HepG2 (cell line): ENCODE measurements around the gene TMEM223. TPM values are rescaled to one million over a fixed set of nuclear protein-coding genes. Genes with fewer than 3 reads are reported as not detected.

ENCODE experiments used
- ARID5B ChIP-seq: IDR thresholded peaks from 2 replicates; pipeline ENCODE4 v1.4.0; 2020; ENCODE audit warnings: mild to moderate bottlenecking, missing genetic modification reagents
- ARNT2 ChIP-seq: sonication (generic); formaldehyde crosslinking; IDR thresholded peaks from 2 replicates; pipeline ENCODE4 v1.8.0; 2022; ENCODE audit warnings: mild to moderate bottlenecking, low read depth, missing genetic modification reagents, moderate library complexity
- BHLHE40 ChIP-seq: IDR thresholded peaks from 2 replicates; pipeline ENCODE4 v1.6.1; 2011; ENCODE audit warnings: low read length, improper control_type of control experiment
- HDAC1 ChIP-seq: sonication (generic); formaldehyde crosslinking; IDR thresholded peaks from 2 replicates; pipeline ENCODE4 v1.5.1; 2020; ENCODE audit warnings: mild to moderate bottlenecking, missing genetic modification reagents
- KDM1A ChIP-seq: IDR thresholded peaks from 2 replicates; pipeline ENCODE4 v1.6.1; 2016; ENCODE audit warnings: missing compliant biosample characterization
- KMT2A ChIP-seq: sonication (generic); formaldehyde crosslinking; IDR thresholded peaks from 2 replicates; pipeline ENCODE4 v1.4.0; 2020; ENCODE audit warnings: missing genetic modification reagents
- KMT2B ChIP-seq: IDR thresholded peaks from 2 replicates; pipeline ENCODE4 v1.6.1; 2016; ENCODE audit warnings: missing genetic modification reagents, missing compliant biosample characterization
- MIER3 ChIP-seq: IDR thresholded peaks from 2 replicates; pipeline ENCODE4 v1.6.1; 2016; ENCODE audit warnings: missing compliant biosample characterization, borderline replicate concordance
- MXD4 ChIP-seq: IDR thresholded peaks from 2 replicates; pipeline ENCODE4 v1.6.1; 2016; ENCODE audit warnings: mild to moderate bottlenecking, missing biosample characterization, missing genetic modification reagents
- PHF8 ChIP-seq: sonication (generic); formaldehyde crosslinking; IDR thresholded peaks from 2 replicates; pipeline ENCODE4 v1.5.0; 2020; ENCODE audit warnings: missing genetic modification reagents
- POLR2G ChIP-seq: fragments of 200-400 bp; formaldehyde crosslinking; IDR thresholded peaks from 2 replicates; pipeline ENCODE4 v1.6.1; 2018; ENCODE audit warnings: mild to moderate bottlenecking, low read depth, low read length, moderate library complexity
- RXRB ChIP-seq: IDR thresholded peaks from 2 replicates; pipeline ENCODE4 v1.6.1; 2016; ENCODE audit warnings: borderline replicate concordance, missing genetic modification reagents, missing compliant biosample characterization
- SMARCE1 ChIP-seq: fragments of 450-650 bp; IDR thresholded peaks from 2 replicates; pipeline ENCODE4 v1.6.1; 2017; ENCODE audit warnings: borderline replicate concordance
- ZNF143 ChIP-seq: sonication (generic); formaldehyde crosslinking; IDR thresholded peaks from 2 replicates; pipeline ENCODE4 v1.4.0; 2020; ENCODE audit warnings: missing genetic modification reagents
- ZNF256 ChIP-seq: sonication (generic); formaldehyde crosslinking; conservative IDR thresholded peaks from 2 replicates; pipeline ENCODE4 v1.4.0; 2020; ENCODE audit warnings: missing genetic modification reagents
- ZNF343 ChIP-seq: sonication (generic); formaldehyde crosslinking; IDR thresholded peaks from 2 replicates; pipeline ENCODE4 v1.4.0; 2020; ENCODE audit warnings: mild to moderate bottlenecking, missing genetic modification reagents
- ZNF512B ChIP-seq: sonication (generic); formaldehyde crosslinking; IDR thresholded peaks from 2 replicates; pipeline ENCODE4 v1.5.1; 2020; ENCODE audit warnings: missing genetic modification reagents, mild to moderate bottlenecking, borderline replicate concordance
- ZNF761 ChIP-seq: sonication (generic); formaldehyde crosslinking; conservative IDR thresholded peaks from 2 replicates; pipeline ENCODE4 v1.4.0; 2020; ENCODE audit warnings: mild to moderate bottlenecking, missing genetic modification reagents
- ZNF772 ChIP-seq: sonication (generic); formaldehyde crosslinking; IDR thresholded peaks from 2 replicates; pipeline ENCODE4 v1.5.0; 2020; ENCODE audit warnings: mild to moderate bottlenecking, missing genetic modification reagents
- ZNF850 ChIP-seq: sonication (generic); formaldehyde crosslinking; conservative IDR thresholded peaks from 2 replicates; pipeline ENCODE4 v1.9.0; 2021; ENCODE audit warnings: mild to moderate bottlenecking, missing genetic modification reagents
- ZSCAN5A ChIP-seq: sonication (generic); formaldehyde crosslinking; IDR thresholded peaks from 2 replicates; pipeline ENCODE4 v1.8.0; 2022; ENCODE audit warnings: mild to moderate bottlenecking, missing genetic modification reagents, borderline replicate concordance
- polyA plus RNA-seq, 8 experiments: library from polyadenylated mRNA; depleted of rRNA in 3 of 8; stranded (reverse) in 7 of 8; unstranded in 1 of 8; fragments of >200 nt; fragmentation: Illumina TruSeq in 4 of 8; extraction: Trizol in 4 of 8; gene quantifications; 2 replicates each; pipeline versions ENCODE4 v1.2.1 to v1.2.3, GENCODE V29; 2011 to 2016; ENCODE audit warnings: low read depth in 4 of 8, missing spikeins in 1 of 8, mixed read lengths in 1 of 8; ENCODE audit not compliant: insufficient read depth in 1 of 8
- total RNA-seq, 5 experiments: library from RNA; depleted of rRNA; stranded (reverse); fragments of >200 nt; fragmentation: Illumina TruSeq; extraction: Trizol; gene quantifications; 2 replicates each; pipeline ENCODE4 v1.2.3, GENCODE V29; 2016; ENCODE audit warnings: low read depth in 1 of 5

The TMEM223 gene
- total and polyA plus RNA-seq, 2 of the 13 experiments (the other 11 are each of a cell fraction or from before 2014, with no cell fraction given), result 19.5 to 24.9 TPM

GRCh38 chr11:62771144-62772021, 20.4 kb downstream of the TMEM223 start, which contains the start of gene TAF6L (continued):
- 0 out of 2 replicates have a peak, but pooled peaks have one; percentile 60 for TF ChIP-seq ZSCAN5A (CRISPR knock-in tag)
- 0 out of 2 replicates have a peak, but pooled peaks have one; percentile 29 for TF ChIP-seq ZNF343 (CRISPR knock-in tag)
- TF ChIP-seq KDM1A (CRISPR knock-in tag), result peak; percentile 82; the same call in 1 of the 2 replicates
- TF ChIP-seq ARNT2 (CRISPR knock-in tag), result 0 out of 2 replicates have a peak, but pooled peaks have one; percentile 58
- TF ChIP-seq ZNF772, result peak; percentile 80
- TF ChIP-seq ZNF512B (CRISPR knock-in tag), result no peak
- peak; percentile 59; the same call in 1 of the 2 replicates for TF ChIP-seq ARID5B
- TF ChIP-seq BHLHE40, result peak; percentile 87
- TF ChIP-seq ZNF256, result no peak
- TF ChIP-seq KMT2A (CRISPR knock-in tag), result peak; percentile 47; the same call in 1 of the 2 replicates
- peak; percentile 80; the same call in 1 of the 2 replicates for TF ChIP-seq RXRB (CRISPR knock-in tag)
- TF ChIP-seq ZNF143, result 0 out of 2 replicates have a peak, but pooled peaks have one; percentile 8
- TF ChIP-seq HDAC1 (CRISPR knock-in tag), result peak; percentile 90
- no peak for TF ChIP-seq SMARCE1
- peak; percentile 47; the same call in 1 of the 2 replicates for TF ChIP-seq MIER3 (CRISPR knock-in tag)
- TF ChIP-seq MXD4, result peak; percentile 71; the same call in 1 of the 2 replicates
- peak; percentile 75 for TF ChIP-seq POLR2G
- TF ChIP-seq PHF8 (CRISPR knock-in tag), result peak; percentile 71
- TF ChIP-seq KMT2B (CRISPR knock-in tag), result peak; percentile 65; the same call in 1 of the 2 replicates
- TF ChIP-seq ZNF761 (CRISPR knock-in tag), result peak; percentile 70; the same call in 1 of the 2 replicates
- no peak for TF ChIP-seq ZNF850 (CRISPR knock-in tag)
